CD8-positive, alpha-beta memory T cell (primary cell): ENCODE data around the gene EIF2AK2. TPM values are rescaled to one million over a fixed set of nuclear protein-coding genes. Genes with fewer than 3 reads are reported as not detected.
"Not testable (repeated sequence)": the region's sequence is repeated elsewhere in the genome, so short reads cannot be mapped to it uniquely, and the experiment has no call there.

Experiments
- CTCF ChIA-PET: fragments of 350-600 bp; sonication (Branson Sonifier 250); formaldehyde crosslinking; loops from one replicate; lab custom pipeline; 2021; ENCODE audit warnings: antibody characterized with exemption; lab: Charles Lee
- POLR2A ChIA-PET: fragments of 350-600 bp; sonication (Branson Sonifier 250); formaldehyde crosslinking; loops from one replicate; lab custom pipeline; 2021; ENCODE audit warnings: antibody characterized with exemption; lab: Charles Lee
- DNase-seq, 5 donors: peaks; one replicate each; pipeline versions ENCODE4 v3.0.0 to v3.0.0-alpha.2; 2020 to 2022; ENCODE audit warnings: mixed read lengths in 1 of 5
- H3K27ac ChIP-seq: one replicate; pipeline ENCODE4 v1.7.0; 2013; ENCODE audit warnings: low read depth, mild to moderate bottlenecking, low read length, moderate library complexity
- H3K27me3 ChIP-seq: 2 replicates; pipeline ENCODE4 v1.7.0; 2013; ENCODE audit warnings: low read length, mild to moderate bottlenecking; ENCODE audit not compliant: insufficient read depth, poor library complexity, severe bottlenecking
- H3K36me3 ChIP-seq: 2 replicates; pipeline ENCODE4 v1.7.0; 2013; ENCODE audit warnings: mild to moderate bottlenecking, low read length, moderate library complexity; ENCODE audit not compliant: insufficient read depth
- H3K4me1 ChIP-seq: 2 replicates; pipeline ENCODE4 v1.7.0; 2013; ENCODE audit warnings: mild to moderate bottlenecking, low read length, moderate library complexity; ENCODE audit not compliant: insufficient read depth
- H3K4me3 ChIP-seq: 2 replicates; pipeline ENCODE4 v1.7.0; 2013; ENCODE audit warnings: mild to moderate bottlenecking, low read length
- H3K9me3 ChIP-seq: 2 replicates; pipeline ENCODE4 v1.7.0; 2013; ENCODE audit warnings: mild to moderate bottlenecking, low read length
- H3K27ac Mint-ChIP-seq, 8 donors: one replicate each; pipeline ENCODE4 v1.8.0; 2020 to 2021; ENCODE audit warnings: mixed read lengths in 8 of 8, mild to moderate bottlenecking in 6 of 8, inconsistent platforms in 3 of 8, moderate library complexity in 3 of 8
- H3K27me3 Mint-ChIP-seq, 2 donors: one replicate each; pipeline ENCODE4 v1.8.0; 2020 to 2021; ENCODE audit warnings: mixed read lengths in 2 of 2, mild to moderate bottlenecking in 1 of 2, moderate library complexity in 1 of 2
- H3K36me3 Mint-ChIP-seq, 3 donors: one replicate each; pipeline ENCODE4 v1.8.0; 2020 to 2021; ENCODE audit warnings: mixed read lengths in 3 of 3, inconsistent platforms in 1 of 3, mild to moderate bottlenecking in 1 of 3
- H3K4me1 Mint-ChIP-seq, 3 donors: one replicate each; pipeline ENCODE4 v1.8.0; 2020 to 2021; ENCODE audit warnings: mixed read lengths in 3 of 3, inconsistent platforms in 1 of 3, mild to moderate bottlenecking in 1 of 3
- H3K4me3 Mint-ChIP-seq, 7 donors: one replicate each; pipeline ENCODE4 v1.8.0; 2020 to 2021; ENCODE audit warnings: mixed read lengths in 7 of 7, mild to moderate bottlenecking in 6 of 7, moderate library complexity in 4 of 7, inconsistent platforms in 2 of 7
- H3K9me3 Mint-ChIP-seq, 5 donors: one replicate each; pipeline ENCODE4 v1.8.0; 2020 to 2022; ENCODE audit warnings: mixed read lengths in 5 of 5, mild to moderate bottlenecking in 3 of 5, moderate library complexity in 2 of 5, inconsistent platforms in 1 of 5
- polyA plus RNA-seq: library from polyadenylated mRNA; unstranded; fragments of 300-500 nt; fragmentation: Illumina TruSeq; gene quantifications from one replicate; pipeline ENCODE4 v1.2.3, GENCODE V29; 2021
- total RNA-seq, 2 experiments: library from RNA; stranded (reverse); gene quantifications; one replicate each; pipeline ENCODE4 v1.2.3, GENCODE V29; 2021

EIF2AK2 gene
- total and polyA plus RNA-seq, 3 experiments from 2014 or later, result 36.0 to 42.6 (median 39.8) TPM

DNA sequence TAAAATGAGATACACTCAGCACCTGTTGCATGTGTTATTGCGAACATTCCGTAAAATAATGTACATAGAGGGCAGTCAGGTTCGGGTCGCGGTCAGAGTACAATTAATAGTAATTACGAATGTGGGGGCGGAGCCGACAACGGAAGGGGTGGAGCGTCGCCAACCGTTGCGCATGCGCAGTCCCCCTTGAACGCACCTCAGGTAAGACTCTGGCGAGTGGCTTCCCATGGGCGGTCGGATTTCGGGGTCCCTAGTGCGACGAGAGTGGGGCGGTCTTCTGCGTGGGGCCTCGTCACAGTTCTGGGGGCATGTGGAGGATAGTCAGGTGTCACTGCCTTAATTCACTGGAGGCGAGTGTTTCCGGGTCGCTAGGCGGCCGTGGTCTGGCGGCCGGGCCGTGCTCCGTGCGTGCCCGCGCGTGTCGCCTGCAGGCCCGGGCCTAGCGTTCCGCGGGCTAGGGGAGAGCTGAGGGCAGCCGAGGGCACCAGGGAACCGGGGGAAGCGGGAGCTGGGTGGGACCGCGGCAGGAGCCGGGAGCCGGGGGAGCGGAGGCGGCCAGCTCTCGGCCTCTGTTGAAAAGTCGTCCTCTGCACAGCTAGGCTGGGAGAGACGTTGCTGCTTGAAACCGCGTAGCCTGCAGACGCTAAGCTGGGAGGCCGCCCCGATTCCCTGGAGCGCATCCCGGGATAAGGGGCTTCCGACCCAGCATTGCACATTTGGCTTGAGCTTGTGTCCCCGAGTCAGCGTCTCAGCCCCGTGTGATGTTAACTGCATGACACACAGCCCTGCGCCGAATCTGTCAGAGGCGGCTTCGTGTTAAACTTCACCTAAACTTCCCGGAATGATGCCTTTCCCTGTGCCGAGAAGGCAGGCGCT lies 39.8 kb upstream of the EIF2AK2 start, which contains the start of gene CEBPZOS:
TSS of gene CEBPZOS (plus strand) at position 177 of the 876 bp plus-strand sequence. CDS start 3,209 bp downstream, outside the sequence.
- Mint-ChIP-seq H3K4me3 (peak within 1 kb of the TSS; percentile 89 to 99 (median 95)), H3K27ac (peak within 1 kb of the TSS; percentile 78 to 100 (median 98)), H3K4me1 (peaks cover 35 to 45% (median 41%) of the 10 kb centered on the region in 3 donors), H3K9me3 (no peaks in the 10 kb centered on the region), H3K27me3 (peaks cover 0 to 2% of the 10 kb centered on the region in 2 donors), H3K36me3 (peaks cover 0 to 27% (median 0%) of the 10 kb centered on the region in 3 donors)
- H3K9me3 ChIP-seq, result no peaks in the 10 kb centered on the region
- CTCF ChIA-PET, result interaction anchor here (1.0 to 1.3 kb wide), 3 partner anchors 20 to 35 kb away, joined by 4 to 5 read pairs (median 5); partner anchors contain the start of genes CEBPZ and NDUFAF7
- H3K36me3 ChIP-seq, result no peaks in the 10 kb centered on the region
- H3K27me3 ChIP-seq, result no peaks in the 10 kb centered on the region
- DNase-seq, result peak; percentile 86 to 95 (median 89)
- H3K4me1 ChIP-seq, result peaks cover 26% of the 10 kb centered on the region
- POLR2A ChIA-PET, result interaction anchor here (0.6 to 1.3 kb wide), 2 partner anchors 35 to 39 kb away, joined by 3 to 6 read pairs; partner anchors contain the start of genes CEBPZ and NDUFAF7
- H3K27ac ChIP-seq, result peak within 1 kb of the TSS; percentile 82
- H3K4me3 ChIP-seq, result peak within 1 kb of the TSS; percentile 82

DNA sequence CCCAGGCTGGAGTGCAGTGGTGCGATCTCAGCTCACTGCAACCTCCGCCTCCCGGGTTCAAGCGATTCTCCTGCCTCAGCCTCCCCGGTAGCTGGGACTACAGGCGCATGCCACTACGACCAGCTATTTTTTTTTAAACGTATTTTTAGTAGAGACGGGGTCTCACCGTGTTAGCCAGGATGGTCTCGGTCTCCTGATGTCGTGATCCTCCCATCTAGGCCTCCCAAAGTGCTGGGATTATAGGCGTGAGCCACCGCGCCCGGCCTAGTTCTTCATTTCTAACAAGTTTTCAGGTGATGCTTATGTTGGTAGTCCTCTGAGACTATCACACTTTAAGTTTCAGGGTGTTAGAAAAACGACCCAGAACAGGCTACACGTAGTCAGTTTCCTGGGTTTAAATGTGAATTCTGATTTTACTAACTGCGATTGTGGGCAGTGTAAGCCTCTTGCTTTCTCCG lies 39.1 kb upstream of the EIF2AK2 start:
- H3K9me3 ChIP-seq, H3K36me3 ChIP-seq, POLR2A ChIA-PET, H3K27me3 ChIP-seq, H3K27me3 Mint-ChIP-seq, DNase-seq, CTCF ChIA-PET, H3K9me3 Mint-ChIP-seq: not testable (repeated sequence)
- peak overlapping the region; percentile 82 for H3K4me3 ChIP-seq
- Mint-ChIP-seq H3K27ac (peak overlapping the region; percentile 78 to 100 (median 98)), H3K4me3 (peak overlapping the region; percentile 89 to 99 (median 95)), H3K36me3 (peaks cover 0 to 22% (median 0%) of the 10 kb centered on the region in 3 donors), H3K4me1 (peaks cover 32 to 38% (median 34%) of the 10 kb centered on the region in 3 donors)
- peaks cover 26% of the 10 kb centered on the region for H3K4me1 ChIP-seq
- peak overlapping the region; percentile 82 for H3K27ac ChIP-seq

DNA sequence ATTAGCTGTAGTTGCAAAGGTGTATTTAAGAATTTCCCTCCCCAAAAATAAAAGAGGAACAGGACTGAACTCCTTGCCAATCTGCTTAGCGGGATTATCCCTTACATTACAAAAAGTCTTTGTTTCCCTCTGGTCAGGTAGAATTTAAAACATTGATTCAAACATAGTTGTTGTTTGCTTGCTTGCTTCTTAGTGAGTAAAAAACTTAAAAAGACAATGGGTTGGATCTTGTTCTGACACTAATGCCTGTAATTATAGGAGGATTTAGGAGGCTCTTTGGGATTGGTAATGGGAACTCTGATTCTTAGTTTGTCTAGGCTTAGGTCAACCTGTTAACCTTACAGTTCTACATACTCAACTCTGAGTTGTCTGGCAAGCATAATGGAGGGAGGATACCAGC lies 35.8 kb upstream of the EIF2AK2 start:
- Mint-ChIP-seq H3K4me1 (peaks cover 12 to 14% (median 13%) of the 10 kb centered on the region in 3 donors), H3K27me3 (peaks cover 2 to 4% of the 10 kb centered on the region in 2 donors), H3K36me3 (peaks cover 0 to 9% (median 0%) of the 10 kb centered on the region in 3 donors), H3K9me3 (no peaks in the 10 kb centered on the region), H3K4me3 (peak overlapping the region in 1 of 7 donors; percentile 7), H3K27ac (no peak overlapping the region)
- no peak overlapping the region for H3K4me3 ChIP-seq
- POLR2A ChIA-PET, result no interaction called here
- H3K4me1 ChIP-seq, result peaks cover 7% of the 10 kb centered on the region
- H3K36me3 ChIP-seq, result no peaks in the 10 kb centered on the region
- CTCF ChIA-PET, result no interaction called here
- no peaks in the 10 kb centered on the region for H3K9me3 ChIP-seq
- H3K27me3 ChIP-seq, result no peaks in the 10 kb centered on the region
- H3K27ac ChIP-seq, result no peak overlapping the region
- DNase-seq, result no peak

DNA sequence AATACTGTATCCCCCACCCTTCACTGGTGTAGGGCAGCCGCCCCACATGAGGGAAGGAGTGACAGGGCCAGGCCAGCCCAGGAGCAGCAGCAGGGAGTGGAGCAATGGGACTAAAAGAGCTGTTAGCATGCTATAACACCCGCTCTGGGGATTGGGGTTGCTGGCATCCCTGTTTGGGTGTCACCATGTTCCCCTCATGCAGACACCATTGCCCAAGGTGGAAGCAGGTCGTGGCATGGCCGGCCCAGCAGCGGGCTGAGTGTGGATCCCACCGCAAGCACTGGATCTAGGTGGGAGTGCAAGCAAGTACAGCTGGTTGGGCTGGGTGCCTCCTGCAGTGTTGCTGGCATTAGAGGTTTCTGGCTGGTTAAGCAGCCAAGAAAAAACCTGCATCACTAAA lies 35.0 kb upstream of the EIF2AK2 start:
- H3K4me3 Mint-ChIP-seq, result no peak overlapping the region
- H3K4me1 Mint-ChIP-seq, result peaks cover 4 to 7% (median 6%) of the 10 kb centered on the region in 3 donors
- Histone ChIP-seq H3K4me1 (no peaks in the 10 kb centered on the region), H3K27ac (no peak overlapping the region), H3K36me3 (no peaks in the 10 kb centered on the region), H3K4me3 (no peak overlapping the region), H3K9me3 (no peaks in the 10 kb centered on the region), H3K27me3 (no peaks in the 10 kb centered on the region)
- ChIA-PET CTCF (no interaction called here), POLR2A (no interaction called here)
- H3K27me3 Mint-ChIP-seq, result peaks cover 2 to 8% of the 10 kb centered on the region in 2 donors
- H3K27ac Mint-ChIP-seq, result no peak overlapping the region
- H3K9me3 Mint-ChIP-seq, result no peaks in the 10 kb centered on the region
- no peak for DNase-seq
- peaks cover 0 to 6% (median 0%) of the 10 kb centered on the region in 3 donors for H3K36me3 Mint-ChIP-seq

DNA sequence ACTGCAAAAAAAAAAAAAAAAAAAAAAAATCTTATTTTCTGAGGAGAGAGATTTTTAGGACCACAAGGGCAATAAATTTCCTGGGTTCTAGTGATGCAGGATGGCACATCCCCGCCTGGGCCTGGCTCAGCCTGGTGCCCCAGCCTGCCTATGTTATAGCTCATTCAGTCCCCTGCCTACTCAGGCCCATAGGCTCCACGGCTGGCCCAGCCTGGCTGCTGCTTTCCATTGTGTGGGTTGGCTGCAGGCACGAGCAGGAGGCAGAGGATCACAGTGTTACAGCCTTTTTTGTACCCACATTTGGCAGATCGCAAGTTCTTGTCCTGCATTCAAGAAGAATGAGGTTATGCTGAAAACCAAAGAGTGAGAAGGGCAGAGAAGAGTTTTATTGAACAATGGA lies 34.5 kb upstream of the EIF2AK2 start:
- CTCF ChIA-PET, result interaction anchor here (1.1 kb wide), 1 partner anchor 10 kb away, joined by 3 read pairs; no protein-coding TSS in a partner anchor
- Histone ChIP-seq H3K36me3 (no peaks in the 10 kb centered on the region), H3K27me3 (no peaks in the 10 kb centered on the region), H3K27ac (no peak overlapping the region), H3K4me3 (no peak overlapping the region), H3K4me1 (no peaks in the 10 kb centered on the region), H3K9me3 (no peaks in the 10 kb centered on the region)
- Mint-ChIP-seq H3K9me3 (no peaks in the 10 kb centered on the region), H3K27me3 (peaks cover 7 to 10% of the 10 kb centered on the region in 2 donors), H3K36me3 (peaks cover 0 to 2% (median 0%) of the 10 kb centered on the region in 3 donors), H3K4me1 (peaks cover 1 to 3% (median 3%) of the 10 kb centered on the region in 3 donors), H3K27ac (no peak overlapping the region), H3K4me3 (no peak overlapping the region)
- DNase-seq, result no peak
- POLR2A ChIA-PET, result no interaction called here

DNA sequence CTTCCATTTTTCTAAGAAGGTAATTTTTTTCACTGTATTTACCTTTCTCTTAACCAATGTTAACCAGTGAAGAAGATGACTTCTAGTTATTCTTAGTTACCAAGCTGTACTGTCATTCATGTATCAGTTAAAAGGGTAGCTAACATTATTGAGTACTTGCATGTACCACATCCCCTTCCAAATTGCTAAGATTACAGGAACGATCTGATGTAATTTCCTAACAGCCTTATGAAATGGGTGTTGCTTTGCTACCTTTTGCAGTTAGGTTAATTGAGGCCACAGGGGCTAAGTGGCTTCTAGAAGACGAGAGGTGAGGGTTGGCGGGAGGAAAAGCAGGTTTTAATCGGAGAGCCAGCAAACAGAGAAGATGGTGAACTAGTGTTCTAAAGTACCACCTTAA lies 33.5 kb upstream of the EIF2AK2 start:
- Mint-ChIP-seq H3K36me3 (no peaks in the 10 kb centered on the region), H3K4me3 (peak overlapping the region in 1 of 7 donors; percentile 2), H3K9me3 (no peaks in the 10 kb centered on the region), H3K27me3 (peaks cover 11 to 16% of the 10 kb centered on the region in 2 donors), H3K27ac (no peak overlapping the region), H3K4me1 (no peaks in the 10 kb centered on the region)
- no peaks in the 10 kb centered on the region for H3K36me3 ChIP-seq
- H3K4me1 ChIP-seq, result no peaks in the 10 kb centered on the region
- no peak overlapping the region for H3K4me3 ChIP-seq
- no peak overlapping the region for H3K27ac ChIP-seq
- DNase-seq, result no peak
- no peaks in the 10 kb centered on the region for H3K27me3 ChIP-seq
- POLR2A ChIA-PET, result no interaction called here
- CTCF ChIA-PET, result interaction anchor here (1.1 kb wide), 1 partner anchor 9 kb away, joined by 3 read pairs; no protein-coding TSS in a partner anchor
- H3K9me3 ChIP-seq, result no peaks in the 10 kb centered on the region

DNA sequence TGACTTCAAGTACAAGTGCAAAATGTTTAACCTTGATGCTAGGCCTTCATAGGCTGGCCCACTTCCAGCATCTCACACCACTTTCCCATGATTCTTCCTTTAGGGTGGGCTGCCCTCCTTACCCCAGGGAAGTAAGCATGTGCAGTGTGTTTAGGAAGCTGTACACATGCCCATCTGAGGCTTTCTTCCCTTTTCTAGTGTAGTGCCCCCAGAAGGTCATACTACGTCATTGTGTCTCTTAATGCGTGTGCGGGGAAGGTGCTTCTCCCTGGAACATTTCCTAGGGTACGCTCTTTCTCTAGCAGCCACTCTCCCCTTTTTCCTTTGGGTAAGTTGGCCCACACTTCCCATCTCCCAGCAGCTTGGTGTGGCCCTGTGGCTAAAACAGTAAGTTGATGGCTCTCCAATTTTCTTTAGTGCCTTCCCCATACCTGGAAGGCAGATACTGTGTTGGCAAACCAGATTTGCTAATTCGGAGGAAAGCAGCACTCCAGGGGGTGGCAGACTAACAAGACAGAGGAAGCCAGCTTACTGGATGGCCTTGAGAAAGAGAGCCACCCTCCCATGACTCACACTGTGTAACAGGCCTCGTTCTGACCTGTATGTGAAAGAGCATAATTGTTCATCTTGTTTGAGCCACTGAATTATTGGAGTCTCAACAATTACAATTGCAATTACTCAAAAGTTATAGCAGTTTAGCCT lies 32.8 kb upstream of the EIF2AK2 start:
- Histone ChIP-seq H3K4me3 (no peak overlapping the region), H3K27ac (no peak overlapping the region), H3K9me3 (no peaks in the 10 kb centered on the region), H3K27me3 (no peaks in the 10 kb centered on the region), H3K4me1 (no peaks in the 10 kb centered on the region), H3K36me3 (no peaks in the 10 kb centered on the region)
- no peaks in the 10 kb centered on the region for H3K4me1 Mint-ChIP-seq
- no peak overlapping the region for H3K27ac Mint-ChIP-seq
- POLR2A ChIA-PET, result no interaction called here
- no peak for DNase-seq
- CTCF ChIA-PET, result no interaction called here
- no peaks in the 10 kb centered on the region for H3K9me3 Mint-ChIP-seq
- peaks cover 11 to 16% of the 10 kb centered on the region in 2 donors for H3K27me3 Mint-ChIP-seq
- no peaks in the 10 kb centered on the region for H3K36me3 Mint-ChIP-seq
- H3K4me3 Mint-ChIP-seq, result no peak overlapping the region
